MCF 10A (cell line): ENCODE measurements around the gene SRPRB. TPM values are rescaled to one million over a fixed set of nuclear protein-coding genes. Genes with fewer than 3 reads are reported as not detected.

Experiments
- BruUV-seq: library from RNA; stranded (reverse); fragments of 400-500 nt; replicated peaks from 2 replicates; lab custom pipeline; 2021; lab: Mats Ljungman, UMichigan
- CTCF ChIA-PET: fragments of 300-600 bp; sonication (Branson Sonifier 250); formaldehyde crosslinking; extraction: SDS; loops from one replicate; lab custom pipeline; 2021; ENCODE audit warnings: antibody characterized with exemption, inconsistent platforms; lab: Yijun Ruan, JAX
- POLR2A ChIA-PET: fragments of 300-600, 350-650 bp; sonication (Branson Sonifier 250); formaldehyde crosslinking; extraction: SDS; loops from one replicate; lab custom pipeline; 2020; ENCODE audit warnings: antibody characterized with exemption, inconsistent platforms; lab: Yijun Ruan, JAX
- DNase-seq: peaks from one replicate; pipeline ENCODE4 v3.0.0-alpha.2; 2018; ENCODE audit not compliant: unreplicated experiment
- H3K27ac Mint-ChIP-seq: one replicate; pipeline ENCODE4 v1.8.0; 2022; ENCODE audit warnings: mild to moderate bottlenecking, low read depth, mixed read lengths; ENCODE audit not compliant: unreplicated experiment
- H3K27me3 Mint-ChIP-seq: one replicate; pipeline ENCODE4 v1.8.0; 2022; ENCODE audit warnings: mixed read lengths; ENCODE audit not compliant: insufficient read depth, unreplicated experiment
- H3K36me3 Mint-ChIP-seq: one replicate; pipeline ENCODE4 v1.8.0; 2022; ENCODE audit warnings: mild to moderate bottlenecking, moderate library complexity, mixed read lengths; ENCODE audit not compliant: insufficient read depth, unreplicated experiment
- H3K4me1 Mint-ChIP-seq: one replicate; pipeline ENCODE4 v1.8.0; 2022; ENCODE audit warnings: mixed read lengths; ENCODE audit not compliant: insufficient read depth, unreplicated experiment
- H3K4me3 Mint-ChIP-seq: one replicate; pipeline ENCODE4 v1.8.0; 2022; ENCODE audit warnings: mild to moderate bottlenecking, moderate library complexity, mixed read lengths; ENCODE audit not compliant: unreplicated experiment
- H3K9me3 Mint-ChIP-seq: one replicate; pipeline ENCODE4 v1.8.0; 2022; ENCODE audit warnings: mixed read lengths; ENCODE audit not compliant: unreplicated experiment
- intact Hi-C: fragments of 100-400 bp; cut with micrococcal nuclease; formaldehyde crosslinking; loops from 2 replicates; pipeline ENCODE4 v1.14.1; 2022
- total RNA-seq: library from RNA; stranded (reverse); gene quantifications from 2 replicates; pipeline ENCODE4 v1.2.3, GENCODE V29; 2022
- TF ChIP-seq, protein P1 (sequence below): fragments of 200-600 bp; IDR thresholded peaks from one replicate; pipeline ENCODE4 v1.8.0; 2022; ENCODE audit warnings: antibody characterized with exemption, mild to moderate bottlenecking; ENCODE audit not compliant: unreplicated experiment

SRPRB gene
- total RNA-seq, 1 experiment from 2014 or later: 180 TPM

DNA sequence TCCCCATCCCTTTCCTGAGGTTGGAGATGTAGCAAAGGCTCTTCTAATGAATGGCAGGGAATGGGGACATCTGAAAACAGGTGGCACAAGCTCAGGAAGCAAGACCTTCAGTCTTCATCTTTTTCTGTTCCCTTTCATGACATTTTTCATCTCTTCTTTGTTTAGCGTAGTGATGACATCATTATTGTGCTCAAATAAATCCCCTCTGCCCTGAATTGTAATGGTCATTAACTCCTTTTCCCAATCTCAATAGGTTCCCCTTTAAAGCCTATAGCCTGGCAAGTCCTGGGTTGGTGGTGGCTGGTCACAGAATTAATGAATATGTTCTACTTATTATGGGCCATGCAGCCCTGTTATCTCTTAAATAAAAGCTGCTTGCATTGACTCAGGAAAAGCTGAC lies 38.0 kb upstream of the SRPRB start:
- TF ChIP-seq, protein P1, sequence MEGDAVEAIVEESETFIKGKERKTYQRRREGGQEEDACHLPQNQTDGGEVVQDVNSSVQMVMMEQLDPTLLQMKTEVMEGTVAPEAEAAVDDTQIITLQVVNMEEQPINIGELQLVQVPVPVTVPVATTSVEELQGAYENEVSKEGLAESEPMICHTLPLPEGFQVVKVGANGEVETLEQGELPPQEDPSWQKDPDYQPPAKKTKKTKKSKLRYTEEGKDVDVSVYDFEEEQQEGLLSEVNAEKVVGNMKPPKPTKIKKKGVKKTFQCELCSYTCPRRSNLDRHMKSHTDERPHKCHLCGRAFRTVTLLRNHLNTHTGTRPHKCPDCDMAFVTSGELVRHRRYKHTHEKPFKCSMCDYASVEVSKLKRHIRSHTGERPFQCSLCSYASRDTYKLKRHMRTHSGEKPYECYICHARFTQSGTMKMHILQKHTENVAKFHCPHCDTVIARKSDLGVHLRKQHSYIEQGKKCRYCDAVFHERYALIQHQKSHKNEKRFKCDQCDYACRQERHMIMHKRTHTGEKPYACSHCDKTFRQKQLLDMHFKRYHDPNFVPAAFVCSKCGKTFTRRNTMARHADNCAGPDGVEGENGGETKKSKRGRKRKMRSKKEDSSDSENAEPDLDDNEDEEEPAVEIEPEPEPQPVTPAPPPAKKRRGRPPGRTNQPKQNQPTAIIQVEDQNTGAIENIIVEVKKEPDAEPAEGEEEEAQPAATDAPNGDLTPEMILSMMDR: no peak
- POLR2A ChIA-PET: no interaction called here
- Mint-ChIP-seq H3K4me1 (no peaks in the 10 kb centered on the region), H3K4me3 (no peak overlapping the region), H3K9me3 (no peaks in the 10 kb centered on the region), H3K27ac (no peak overlapping the region), H3K27me3 (peaks cover 19% of the 10 kb centered on the region), H3K36me3 (no peaks in the 10 kb centered on the region)
- CTCF ChIA-PET: no interaction called here
- no TSS peak for BruUV-seq
- intact Hi-C loops: no loop called here
- no peak for DNase-seq

DNA sequence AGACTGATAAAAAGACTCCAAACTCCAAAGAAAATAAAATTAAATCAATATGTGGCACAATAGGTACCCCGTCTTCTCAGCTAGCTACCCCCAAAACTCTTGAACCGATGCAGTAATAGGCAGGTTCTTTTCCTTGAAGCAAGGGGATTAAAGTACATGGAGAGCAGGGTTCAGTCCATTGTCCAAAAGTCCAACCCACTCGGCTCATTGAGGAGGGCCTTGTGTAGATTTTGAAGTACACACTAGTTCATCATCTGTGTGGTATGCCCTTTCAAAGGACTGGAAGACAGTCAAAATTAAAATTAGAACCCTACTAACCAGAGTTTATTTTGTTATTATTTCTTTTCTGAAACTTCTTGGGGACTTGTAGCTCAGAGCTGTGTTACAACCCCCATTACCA lies 36.1 kb upstream of the SRPRB start:
- TF ChIP-seq, protein P1: no peak
- CTCF ChIA-PET: interaction anchor here (0.6 to 1.4 kb wide), 2 partner anchors 15 to 34 kb away, joined by 3 to 4 read pairs; no protein-coding TSS in a partner anchor
- POLR2A ChIA-PET: interaction anchor here (0.6 kb wide), 1 partner anchor 30 kb away, joined by 3 read pairs; no protein-coding TSS in a partner anchor

DNA sequence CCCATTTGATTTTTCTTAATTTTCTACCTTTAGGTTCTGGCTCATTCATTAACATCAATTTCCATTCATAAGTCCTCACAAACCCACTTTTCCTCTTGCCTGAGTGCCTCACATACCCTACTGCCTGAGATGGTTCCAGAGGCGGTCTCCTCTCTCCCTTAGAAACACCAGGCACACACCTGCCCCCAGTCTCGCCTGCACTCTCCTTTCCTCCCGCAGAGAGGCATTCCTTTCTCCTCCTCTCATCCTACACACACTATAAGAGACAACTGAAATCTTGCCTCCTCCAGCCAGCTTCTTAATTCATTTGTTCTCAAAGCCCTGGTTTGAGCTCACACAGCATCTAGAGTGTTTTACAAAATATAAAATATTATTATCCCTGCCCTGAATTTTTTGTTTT lies 31.9 kb upstream of the SRPRB start:
- H3K27me3 Mint-ChIP-seq: peaks cover 43% of the 10 kb centered on the region
- ChIA-PET CTCF (no interaction called here), POLR2A (no interaction called here)
- H3K27ac Mint-ChIP-seq: no peak overlapping the region
- intact Hi-C loops: no loop called here
- DNase-seq: no peak
- H3K4me3 Mint-ChIP-seq: no peak overlapping the region
- TF ChIP-seq, protein P1: no peak
- no peaks in the 10 kb centered on the region for H3K36me3 Mint-ChIP-seq
- BruUV-seq: no TSS peak
- H3K9me3 Mint-ChIP-seq: no peaks in the 10 kb centered on the region
- H3K4me1 Mint-ChIP-seq: no peaks in the 10 kb centered on the region

More for the DNA sequence above, 36.1 kb upstream of the SRPRB start:
- Mint-ChIP-seq H3K9me3 (no peaks in the 10 kb centered on the region), H3K36me3 (no peaks in the 10 kb centered on the region), H3K27ac (no peak overlapping the region), H3K4me1 (no peaks in the 10 kb centered on the region), H3K27me3 (peaks cover 9% of the 10 kb centered on the region), H3K4me3 (no peak overlapping the region)
- intact Hi-C loops: no loop called here
- BruUV-seq: no TSS peak
- no peak for DNase-seq

DNA sequence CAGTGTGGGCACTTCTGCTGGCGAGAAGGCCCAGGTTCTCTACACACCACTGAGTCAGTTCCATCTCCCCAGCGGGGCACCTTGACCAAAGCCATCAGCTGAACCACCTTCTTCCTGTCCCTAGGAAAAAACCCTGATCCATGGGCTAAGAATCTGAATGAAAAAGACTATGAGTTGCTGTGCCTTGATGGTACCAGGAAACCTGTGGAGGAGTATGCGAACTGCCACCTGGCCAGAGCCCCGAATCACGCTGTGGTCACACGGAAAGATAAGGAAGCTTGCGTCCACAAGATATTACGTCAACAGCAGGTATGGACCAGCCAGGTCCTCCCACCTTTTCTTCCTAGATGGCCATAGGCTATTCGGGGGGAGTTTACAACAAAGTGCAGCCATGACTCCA lies 30.3 kb upstream of the SRPRB start:
- Mint-ChIP-seq H3K27me3 (peaks cover 58% of the 10 kb centered on the region), H3K27ac (no peak overlapping the region), H3K4me1 (no peaks in the 10 kb centered on the region), H3K4me3 (no peak overlapping the region), H3K9me3 (no peaks in the 10 kb centered on the region), H3K36me3 (no peaks in the 10 kb centered on the region)
- ChIA-PET POLR2A (no interaction called here), CTCF (interaction anchor here (0.6 to 1.1 kb wide), 2 partner anchors 29 to 793 kb away, joined by 3 to 4 read pairs; no protein-coding TSS in a partner anchor)
- no peak for DNase-seq
- TF ChIP-seq, protein P1: no peak
- intact Hi-C loops: no loop called here
- no TSS peak for BruUV-seq
